Central memory CD8-positive, alpha-beta T cell (primary cell): ENCODE results near the gene TTLL9.

ENCODE experiments used
- ATAC-seq: fragments of 150-1000 bp; cut with Tn5 transposase; replicated peaks from 2 replicates; pipeline ENCODE4 v1.10.0; 2022; ENCODE audit warnings: mild to moderate bottlenecking, moderate FRiP score, moderate number of reproducible peaks; ENCODE audit not compliant: poor library complexity, severe bottlenecking; ENCODE audit errors: extremely low read depth
- DNase-seq, 2 donors: peaks; one replicate each; pipeline ENCODE4 v3.0.0; 2021; ENCODE audit warnings: low spot score in 2 of 2
- H3K27ac Mint-ChIP-seq: one replicate; pipeline ENCODE4 v1.8.0; 2022; ENCODE audit warnings: low read depth, mild to moderate bottlenecking, moderate library complexity, mixed read lengths
- H3K27me3 Mint-ChIP-seq: one replicate; pipeline ENCODE4 v1.8.0; 2022; ENCODE audit warnings: mixed read lengths
- H3K36me3 Mint-ChIP-seq: one replicate; pipeline ENCODE4 v1.8.0; 2022; ENCODE audit warnings: mild to moderate bottlenecking, moderate library complexity, mixed read lengths; ENCODE audit not compliant: insufficient read depth
- H3K4me1 Mint-ChIP-seq: one replicate; pipeline ENCODE4 v1.8.0; 2022; ENCODE audit warnings: mixed read lengths
- H3K4me3 Mint-ChIP-seq: one replicate; pipeline ENCODE4 v1.8.0; 2022; ENCODE audit warnings: mild to moderate bottlenecking, moderate library complexity, mixed read lengths
- H3K9me3 Mint-ChIP-seq: one replicate; pipeline ENCODE4 v1.8.0; 2022; ENCODE audit warnings: mixed read lengths

The TTLL9 gene

GRCh38 chr20:31863296-31864085, 6.9 kb upstream of the TTLL9 start:
- H3K4me1 Mint-ChIP-seq, result peaks cover 6% of the 10 kb centered on the region
- H3K4me3 Mint-ChIP-seq, result no peak overlapping the region
- H3K27ac Mint-ChIP-seq, result no peak overlapping the region
- no peak for DNase-seq
- no peak for ATAC-seq
- H3K9me3 Mint-ChIP-seq, result no peaks in the 10 kb centered on the region
- peaks cover 2% of the 10 kb centered on the region for H3K36me3 Mint-ChIP-seq
- peaks cover 13% of the 10 kb centered on the region for H3K27me3 Mint-ChIP-seq

- Mint-ChIP-seq H3K27ac (no peak overlapping the region), H3K9me3 (no peaks in the 10 kb centered on the region), H3K27me3 (peaks cover 26% of the 10 kb centered on the region), H3K4me1 (peaks cover 14% of the 10 kb centered on the region), H3K36me3 (peaks cover 4% of the 10 kb centered on the region), H3K4me3 (no peak overlapping the region)
- ATAC-seq (no peak), DNase-seq (no peak)
Observed at GRCh38 chr20:31864521-31865400, 5.7 kb upstream of the TTLL9 start.

GRCh38 chr20:31866221-31866620, 4.2 kb upstream of the TTLL9 start:
- DNase-seq (no peak), ATAC-seq (no peak)
- Mint-ChIP-seq H3K36me3 (peaks cover 4% of the 10 kb centered on the region), H3K27me3 (peaks cover 32% of the 10 kb centered on the region), H3K9me3 (no peaks in the 10 kb centered on the region), H3K27ac (no peak overlapping the region), H3K4me1 (peaks cover 25% of the 10 kb centered on the region), H3K4me3 (no peak overlapping the region)

GRCh38 chr20:31868853-31869672, 1.4 kb upstream of the TTLL9 start:
- H3K27me3 Mint-ChIP-seq, result peaks cover 56% of the 10 kb centered on the region
- DNase-seq (no peak), ATAC-seq (no peak)
- H3K4me1 Mint-ChIP-seq, result peaks cover 19% of the 10 kb centered on the region
- H3K36me3 Mint-ChIP-seq, result peaks cover 1% of the 10 kb centered on the region
- peak overlapping the region; percentile 83 for H3K4me3 Mint-ChIP-seq
- peak overlapping the region; percentile 52 for H3K27ac Mint-ChIP-seq
- no peaks in the 10 kb centered on the region for H3K9me3 Mint-ChIP-seq

- Mint-ChIP-seq H3K36me3 (peaks cover 1% of the 10 kb centered on the region), H3K27ac (peak overlapping the region; percentile 52), H3K4me1 (peaks cover 19% of the 10 kb centered on the region), H3K9me3 (no peaks in the 10 kb centered on the region), H3K27me3 (peaks cover 56% of the 10 kb centered on the region), H3K4me3 (peak overlapping the region; percentile 83)
- DNase-seq (no peak), ATAC-seq (no peak)
Observed at GRCh38 chr20:31869673-31869941, 827 bp upstream of the TTLL9 start.

- no peaks in the 10 kb centered on the region for H3K9me3 Mint-ChIP-seq
- peaks cover 56% of the 10 kb centered on the region for H3K27me3 Mint-ChIP-seq
- DNase-seq (no peak), ATAC-seq (no peak)
- peaks cover 19% of the 10 kb centered on the region for H3K4me1 Mint-ChIP-seq
- no peak overlapping the region for H3K27ac Mint-ChIP-seq
- peaks cover 1% of the 10 kb centered on the region for H3K36me3 Mint-ChIP-seq
- H3K4me3 Mint-ChIP-seq, result peak overlapping the region; percentile 77
Observed at GRCh38 chr20:31870726-31871617, 538 bp downstream of the TTLL9 start.

GRCh38 chr20:31871618-31871954, 1.2 kb downstream of the TTLL9 start:
- Mint-ChIP-seq H3K27ac (no peak overlapping the region), H3K9me3 (no peaks in the 10 kb centered on the region), H3K4me1 (peaks cover 19% of the 10 kb centered on the region), H3K4me3 (peak overlapping the region; percentile 77), H3K36me3 (peaks cover 1% of the 10 kb centered on the region), H3K27me3 (peaks cover 56% of the 10 kb centered on the region)
- no peak for DNase-seq
- ATAC-seq, result no peak

GRCh38 chr20:31872406-31872805, 2.0 kb downstream of the TTLL9 start:
- Mint-ChIP-seq H3K27me3 (peaks cover 56% of the 10 kb centered on the region), H3K4me3 (no peak overlapping the region), H3K27ac (no peak overlapping the region), H3K4me1 (peaks cover 19% of the 10 kb centered on the region), H3K9me3 (no peaks in the 10 kb centered on the region), H3K36me3 (peaks cover 1% of the 10 kb centered on the region)
- DNase-seq (no peak), ATAC-seq (no peak)

GRCh38 chr20:31875671-31876070, 5.2 kb downstream of the TTLL9 start:
- Mint-ChIP-seq H3K4me1 (peaks cover 18% of the 10 kb centered on the region), H3K27me3 (peaks cover 45% of the 10 kb centered on the region), H3K27ac (no peak overlapping the region), H3K36me3 (peaks cover 2% of the 10 kb centered on the region), H3K4me3 (no peak overlapping the region), H3K9me3 (no peaks in the 10 kb centered on the region)
- DNase-seq (no peak), ATAC-seq (no peak)

GRCh38 chr20:31877684-31878083, 7.2 kb downstream of the TTLL9 start:
- Mint-ChIP-seq H3K4me3 (no peak overlapping the region), H3K9me3 (no peaks in the 10 kb centered on the region), H3K36me3 (peaks cover 2% of the 10 kb centered on the region), H3K27me3 (peaks cover 25% of the 10 kb centered on the region), H3K4me1 (peaks cover 20% of the 10 kb centered on the region), H3K27ac (no peak overlapping the region)
- DNase-seq (no peak), ATAC-seq (no peak)

GRCh38 chr20:31879143-31879987, 8.9 kb downstream of the TTLL9 start:
- H3K9me3 Mint-ChIP-seq, result no peaks in the 10 kb centered on the region
- peaks cover 16% of the 10 kb centered on the region for H3K27me3 Mint-ChIP-seq
- DNase-seq (peak; percentile 45 to 49), ATAC-seq (peak; percentile 85)
- peak overlapping the region; percentile 89 for H3K27ac Mint-ChIP-seq
- peaks cover 2% of the 10 kb centered on the region for H3K36me3 Mint-ChIP-seq
- peaks cover 20% of the 10 kb centered on the region for H3K4me1 Mint-ChIP-seq
- H3K4me3 Mint-ChIP-seq, result peak overlapping the region; percentile 92
